ENCODE measurements around the gene DDX41. TPM values are rescaled to one million over a fixed set of nuclear protein-coding genes. Genes with fewer than 3 reads are reported as not detected.

The DDX41 gene
- total RNA-seq, 1 experiment from 2014 or later: 91.5 TPM

DNA sequence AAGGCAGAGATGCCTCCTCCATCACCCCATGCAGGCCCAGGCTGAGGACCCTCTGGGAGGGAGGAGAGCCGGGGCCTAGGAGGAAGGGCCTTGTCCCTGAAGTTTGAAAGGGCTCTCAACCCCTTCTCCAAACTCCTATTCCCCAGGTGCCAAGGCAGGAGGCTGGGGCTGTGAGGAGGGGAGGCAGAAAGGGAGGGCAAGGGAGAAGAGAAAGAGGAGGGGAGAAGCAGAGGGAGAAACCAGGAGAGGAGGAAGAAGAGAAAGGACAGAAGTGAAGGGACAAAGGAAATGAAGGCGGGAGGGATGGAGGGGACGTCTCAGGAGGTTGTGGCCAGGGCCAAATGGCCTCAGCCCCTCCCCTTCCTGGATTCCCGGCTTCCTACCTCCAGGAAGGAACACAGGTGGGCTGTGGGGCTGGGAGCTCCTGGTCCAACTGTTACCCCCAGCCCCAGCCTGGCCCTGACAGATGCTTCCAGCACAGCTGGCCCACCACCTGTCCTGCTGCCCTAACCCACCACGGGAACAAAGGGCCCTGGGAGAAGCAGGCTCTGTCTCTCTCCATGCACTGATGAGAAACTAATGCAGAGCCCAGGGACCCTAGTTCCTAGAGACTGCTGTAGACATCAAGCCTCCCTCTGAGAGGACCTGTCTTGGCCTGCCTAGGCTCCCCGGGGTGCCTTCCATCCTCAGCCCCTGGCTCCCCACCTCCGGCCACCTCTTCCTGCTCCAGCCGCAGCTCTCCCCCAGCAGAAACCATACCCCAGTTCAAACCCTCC lies 46.8 kb downstream of the DDX41 start:
- no peak for DNase-seq (ENCODE audit: low read depth)

DNA sequence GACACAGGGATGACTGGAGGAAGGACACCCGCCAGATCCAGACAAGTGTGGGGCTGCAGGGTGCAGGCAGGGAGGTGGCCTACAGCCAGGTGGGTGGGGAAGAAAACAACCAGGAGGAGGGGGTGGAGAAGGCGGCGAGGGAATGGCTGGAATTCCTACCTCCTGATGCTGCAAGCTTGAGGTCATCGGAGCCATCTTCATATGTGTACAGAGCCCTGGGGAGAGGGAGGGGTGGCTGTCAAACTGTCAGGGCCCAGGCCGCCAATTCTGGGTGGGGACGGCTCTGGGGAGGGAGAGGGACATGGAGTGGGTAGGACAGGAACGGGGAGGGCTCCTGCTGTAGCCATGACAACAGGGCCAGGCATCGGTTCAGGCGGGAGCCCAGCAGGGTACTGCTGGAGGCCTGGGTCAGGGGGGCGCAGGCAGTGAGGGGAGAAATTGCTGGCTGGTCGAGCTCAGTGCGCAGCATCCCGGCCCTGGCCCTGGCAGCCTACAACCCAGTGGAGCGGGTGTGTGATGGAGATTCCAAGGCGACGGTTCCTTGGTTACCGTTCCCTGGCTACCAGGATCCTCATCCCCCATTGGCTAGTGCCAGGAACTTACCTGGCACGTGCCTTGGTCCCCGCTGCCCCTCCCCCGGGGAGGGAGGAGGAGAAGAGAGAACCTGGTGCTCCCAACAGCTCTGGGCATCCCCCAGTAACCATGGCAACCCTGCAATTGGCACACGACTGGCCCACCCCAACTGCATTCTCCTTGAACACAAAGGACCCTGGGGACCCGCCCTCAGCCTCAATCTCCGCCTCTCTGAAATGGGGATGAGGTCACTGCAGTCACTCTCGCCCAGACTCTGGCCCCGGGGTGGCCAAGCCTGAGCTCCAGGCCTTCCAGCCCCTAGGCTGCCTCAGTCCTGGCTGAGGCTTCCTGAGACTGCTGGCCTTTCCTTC lies 47.8 kb downstream of the DDX41 start:
- DNase-seq (ENCODE audit: low read depth): no peak

DNA sequence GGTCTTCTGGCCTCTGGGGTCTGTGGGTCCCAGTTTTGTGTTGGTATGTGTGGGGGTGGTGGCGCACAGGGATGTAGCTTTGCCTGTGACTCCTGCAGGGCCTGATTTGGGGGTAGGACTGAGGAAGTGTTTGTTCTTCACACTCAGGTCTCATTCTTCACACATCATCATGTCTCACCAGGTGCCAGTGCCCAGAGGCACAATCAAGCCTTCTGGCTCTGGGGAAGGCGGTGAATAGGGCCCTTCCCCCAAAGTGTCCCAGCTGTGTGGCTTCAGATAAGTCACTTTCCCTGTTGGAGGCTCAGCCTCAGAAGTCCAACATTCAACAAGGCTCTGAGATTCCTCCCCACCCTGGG lies 48.5 kb downstream of the DDX41 start:
- DNase-seq (ENCODE audit: low read depth): no peak

DNA sequence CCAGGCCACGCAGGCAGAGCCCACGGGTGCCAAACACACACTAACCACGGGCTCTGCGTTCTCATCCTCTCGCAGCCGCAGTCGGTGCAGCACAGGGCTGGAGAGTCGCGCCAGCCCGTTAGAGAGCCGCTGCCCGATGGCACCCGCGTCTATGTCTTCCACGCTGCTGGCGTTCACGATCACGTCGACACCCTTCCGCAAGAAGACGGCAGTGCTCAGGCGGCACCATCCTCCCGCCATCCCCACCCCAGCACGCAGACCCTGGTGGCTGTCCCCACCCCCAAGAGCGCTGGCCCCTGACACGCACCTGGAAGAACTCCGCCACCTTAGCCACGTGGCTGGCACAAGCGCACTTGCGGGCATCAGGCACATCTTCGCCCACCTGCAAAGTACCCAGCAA lies 49.3 kb downstream of the DDX41 start:
- no peak for DNase-seq (ENCODE audit: low read depth)

DNA sequence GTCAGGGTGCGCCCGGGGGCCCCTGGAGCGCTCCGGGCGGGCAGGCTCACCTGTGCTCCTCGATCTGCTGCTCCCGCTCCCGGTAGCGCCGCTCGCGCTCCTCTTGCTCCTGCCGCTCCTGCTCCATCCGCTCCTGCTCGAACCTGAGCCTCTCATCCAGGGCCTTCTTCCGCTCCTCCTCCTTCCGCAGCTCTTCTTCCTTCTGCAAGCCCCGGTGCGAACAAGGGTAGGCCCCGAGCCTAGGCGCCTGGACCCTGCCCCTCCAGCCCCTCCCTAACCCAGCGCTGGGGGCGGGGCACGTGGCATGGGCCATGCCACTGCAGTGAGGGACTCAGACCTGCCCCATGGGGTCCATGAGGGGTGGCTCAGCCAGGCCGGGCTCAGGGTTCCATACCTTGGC lies 49.9 kb downstream of the DDX41 start:
- no peak for DNase-seq (ENCODE audit: low read depth)

DNA sequence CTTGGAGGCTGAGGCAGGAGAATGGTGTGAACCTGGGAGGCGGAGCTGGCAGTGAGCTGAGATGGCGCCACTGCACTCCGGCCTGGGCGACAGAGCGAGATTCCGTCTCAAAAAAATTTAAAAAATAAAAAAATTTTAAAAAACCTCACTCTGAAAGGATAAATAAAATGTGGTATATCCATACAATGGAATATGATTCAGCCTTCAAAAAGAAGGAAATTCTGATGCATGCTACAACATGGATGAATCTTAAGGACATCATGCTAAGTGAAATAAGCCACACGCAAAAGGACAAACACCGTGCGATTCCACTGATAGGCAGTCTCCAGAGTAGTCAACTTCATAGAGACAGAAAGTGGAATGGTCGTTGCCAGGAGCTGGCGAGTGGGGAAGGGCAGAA lies 51.7 kb downstream of the DDX41 start:
- no peak for DNase-seq (ENCODE audit: low read depth)

DNA sequence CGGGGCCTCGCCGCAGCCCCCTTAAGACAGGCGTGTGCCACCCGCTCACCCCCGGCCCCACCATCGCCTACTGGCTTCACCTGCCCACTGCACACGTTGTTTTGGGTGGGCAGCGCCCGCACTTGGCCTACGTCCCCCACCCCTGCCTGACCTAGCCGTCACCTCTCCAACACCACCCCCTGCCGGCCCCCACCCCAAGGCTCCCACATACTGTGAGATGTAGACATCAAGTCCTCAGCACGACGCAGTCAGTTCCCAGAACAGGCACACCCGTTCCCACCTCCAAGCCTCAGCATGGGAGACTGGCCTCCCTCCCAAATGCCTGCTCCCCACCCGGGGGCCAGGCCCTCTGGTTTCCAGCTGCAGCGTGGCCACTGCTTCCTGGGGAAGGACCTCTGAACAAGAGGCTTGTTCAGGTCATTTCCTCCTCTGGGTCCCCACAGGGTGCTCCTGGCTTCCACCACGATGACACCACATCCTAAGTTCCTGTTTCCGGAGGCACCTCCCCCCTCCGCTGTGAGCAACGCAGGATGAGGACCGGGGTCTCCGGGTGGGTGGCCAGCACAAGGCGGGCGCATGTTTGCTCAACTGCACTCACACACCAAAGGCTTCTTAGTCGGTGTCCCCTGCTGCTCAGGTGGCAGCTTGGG lies 54.6 kb downstream of the DDX41 start:
- no peak for DNase-seq (ENCODE audit: low read depth)

Other genes with a start within 250 kb of the DDX41 start
- gene RAB24, start 213.2 kb downstream of the DDX41 start, total RNA-seq (2014; rRNA removed; shearing (Covaris generic)): 16.6 and 18.8 TPM in 2 replicates
- 434 and 468 TPM in 2 replicates for gene PRELID1, start 213.2 kb downstream of the DDX41 start, total RNA-seq (2014; rRNA removed; shearing (Covaris generic))
- 16.7 and 23.4 TPM in 2 replicates for gene MXD3, start 205.1 kb downstream of the DDX41 start, total RNA-seq (2014; rRNA removed; shearing (Covaris generic))
- 269 and 285 TPM in 2 replicates for gene LMAN2, start 165.3 kb downstream of the DDX41 start, total RNA-seq (2014; rRNA removed; shearing (Covaris generic))
- 18.1 and 30.5 TPM in 2 replicates for gene RGS14, start 159.0 kb downstream of the DDX41 start, total RNA-seq (2014; rRNA removed; shearing (Covaris generic))
- gene SLC34A1, start 132.5 kb downstream of the DDX41 start, total RNA-seq (2014; rRNA removed; shearing (Covaris generic)): not detected in 2 replicates
- not detected in 2 replicates for gene PFN3, start 116.3 kb downstream of the DDX41 start, total RNA-seq (2014; rRNA removed; shearing (Covaris generic))
- 8.6 and 9.6 TPM in 2 replicates for gene F12, start 107.4 kb downstream of the DDX41 start, total RNA-seq (2014; rRNA removed; shearing (Covaris generic))
- gene GRK6, start 90.3 kb downstream of the DDX41 start, total RNA-seq (2014; rRNA removed; shearing (Covaris generic)): 67.3 and 71.8 TPM in 2 replicates
- gene PRR7, start 70.1 kb downstream of the DDX41 start, total RNA-seq (2014; rRNA removed; shearing (Covaris generic)): 15.7 and 21.4 TPM in 2 replicates
- gene DBN1, start 43.3 kb downstream of the DDX41 start, total RNA-seq (2014; rRNA removed; shearing (Covaris generic)): 166 and 187 TPM in 2 replicates
- gene PDLIM7, start 19.4 kb downstream of the DDX41 start, total RNA-seq (2014; rRNA removed; shearing (Covaris generic)): 197 and 234 TPM in 2 replicates
- gene DOK3, start 7.1 kb downstream of the DDX41 start, total RNA-seq (2014; rRNA removed; shearing (Covaris generic)): 3.7 and 3.9 TPM in 2 replicates
- 14.6 and 26.7 TPM in 2 replicates for gene FAM193B, start 37.6 kb upstream of the DDX41 start, total RNA-seq (2014; rRNA removed; shearing (Covaris generic))
- 94.7 and 105 TPM in 2 replicates for gene TMED9, start 75.2 kb upstream of the DDX41 start, total RNA-seq (2014; rRNA removed; shearing (Covaris generic))
- gene B4GALT7, start 83.2 kb upstream of the DDX41 start, total RNA-seq (2014; rRNA removed; shearing (Covaris generic)): 35.1 and 51.0 TPM in 2 replicates